Hematopoietic multipotent progenitor cell (in vitro differentiated cells): ENCODE data around the gene RHOF. TPM values are rescaled to one million over a fixed set of nuclear protein-coding genes. Genes with fewer than 3 reads are reported as not detected.
A peak's percentile ranks its signal among the peaks of the same experiment; 100 is the strongest.

ENCODE experiments used
- DNase-seq, 3 donors: peaks; one replicate each; pipeline ENCODE4 v3.0.0-alpha.2; 2011 to 2015; ENCODE audit warnings: low read depth in 2 of 3, low spot score in 2 of 3
- total RNA-seq: library from RNA; depleted of rRNA; stranded (reverse); fragments of >200 nt; gene quantifications from one replicate; pipeline ENCODE4 v1.2.3, GENCODE V29; 2012

RHOF gene, protein sequence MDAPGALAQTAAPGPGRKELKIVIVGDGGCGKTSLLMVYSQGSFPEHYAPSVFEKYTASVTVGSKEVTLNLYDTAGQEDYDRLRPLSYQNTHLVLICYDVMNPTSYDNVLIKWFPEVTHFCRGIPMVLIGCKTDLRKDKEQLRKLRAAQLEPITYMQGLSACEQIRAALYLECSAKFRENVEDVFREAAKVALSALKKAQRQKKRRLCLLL
- 74.3 TPM for total RNA-seq

DNA sequence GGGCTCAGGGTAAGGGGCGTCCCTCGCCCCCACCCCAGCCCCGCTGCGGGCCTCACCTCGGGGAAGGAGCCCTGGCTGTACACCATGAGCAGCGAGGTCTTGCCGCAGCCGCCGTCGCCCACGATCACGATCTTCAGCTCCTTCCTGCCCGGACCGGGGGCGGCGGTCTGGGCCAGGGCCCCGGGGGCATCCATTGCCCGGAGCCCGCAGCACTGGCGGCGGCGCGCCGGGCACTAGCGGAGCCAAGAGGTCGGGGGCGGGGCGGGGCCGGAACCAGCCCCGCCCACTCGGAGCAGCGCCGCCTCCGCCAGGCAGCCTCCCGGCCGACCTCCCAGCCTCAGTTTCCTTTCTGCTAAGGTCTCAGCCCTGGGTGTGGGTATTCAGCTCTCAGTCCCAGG, at the start of gene RHOF:
Gene RHOF (minus strand): TSS at position 249 of the 398 bp plus-strand sequence. CDS start 55 bp downstream, at position 194.
- DNase-seq, result peak in 1 of 3 donors; percentile 31

DNA sequence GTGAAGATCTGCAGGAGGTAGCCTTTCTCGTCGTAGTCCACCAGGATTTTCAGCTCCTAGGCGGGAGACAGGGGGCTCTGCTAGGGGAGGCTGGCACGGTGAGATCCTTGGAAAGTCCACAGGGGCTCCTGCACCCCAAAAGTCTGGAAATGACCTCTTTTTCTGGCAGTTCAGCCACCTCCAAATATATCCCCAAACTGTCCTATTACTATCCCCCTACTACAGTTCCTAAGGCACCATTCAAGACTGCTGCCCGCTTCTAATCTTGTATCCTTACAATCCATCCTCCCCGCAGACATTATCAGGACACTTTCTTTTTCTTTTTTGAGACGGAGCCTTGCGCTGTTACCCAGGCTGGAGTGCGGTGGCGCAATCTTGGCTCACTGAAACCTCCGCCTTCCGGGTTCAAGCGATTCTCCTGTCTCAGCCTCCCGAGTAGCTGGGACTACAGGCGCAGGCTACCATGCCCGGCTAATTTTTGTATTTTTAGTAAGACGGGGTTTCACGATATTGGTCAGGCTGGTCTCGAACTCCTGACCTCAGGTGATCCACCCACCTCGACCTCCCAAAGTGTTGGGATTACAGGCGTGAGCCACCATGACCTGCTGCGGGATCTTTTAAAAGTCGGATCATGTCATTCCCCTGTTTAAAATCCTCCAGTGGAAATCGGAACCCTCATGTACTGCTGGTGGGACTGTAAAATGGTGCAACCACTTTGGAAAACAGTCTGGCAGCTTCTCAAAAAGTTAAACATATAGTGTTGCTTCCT, 46.7 kb upstream of the RHOF start:
- DNase-seq, result no peak

DNA sequence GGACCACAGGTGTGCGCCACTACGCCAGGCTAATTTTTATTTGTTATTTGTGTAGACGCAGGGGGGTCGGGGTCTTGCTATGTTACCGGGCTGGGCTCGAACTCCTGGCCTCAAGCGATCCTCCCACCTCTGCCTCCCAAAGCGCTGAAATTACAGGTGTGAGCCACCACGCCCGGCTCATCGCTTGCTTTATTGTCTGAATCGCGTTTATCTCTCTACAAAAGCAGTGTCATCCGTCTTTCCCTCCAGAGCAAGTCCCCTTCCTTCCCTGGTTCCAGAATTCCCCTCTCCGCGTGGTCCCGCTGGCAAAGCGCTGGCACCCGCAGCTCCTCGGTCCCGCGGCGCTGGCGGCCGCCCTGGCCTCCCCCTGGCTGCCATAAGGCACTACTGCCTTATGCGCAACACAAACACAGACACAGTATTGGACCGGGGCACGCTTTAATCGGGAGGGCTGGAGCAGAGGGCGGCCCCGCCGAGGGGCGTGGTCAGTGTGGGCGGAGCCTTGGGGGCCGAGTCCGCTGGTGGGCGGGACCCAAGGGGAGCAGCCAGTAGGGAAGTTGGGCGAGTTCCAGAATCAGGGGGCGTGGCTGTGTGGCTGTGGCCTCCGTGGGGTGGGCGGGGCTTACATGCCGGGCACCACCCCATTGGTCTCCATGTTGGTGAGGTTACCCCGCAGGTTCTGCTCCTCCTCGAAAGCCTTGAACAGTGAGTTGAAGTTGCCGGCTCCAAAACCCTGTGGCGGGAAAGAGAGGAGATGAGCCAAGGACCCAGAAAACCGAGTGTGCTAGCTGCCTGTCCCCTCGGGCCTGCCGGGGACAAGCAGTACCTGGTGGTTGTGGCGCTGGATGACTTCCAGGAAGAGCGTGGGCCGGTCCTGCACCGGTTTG, 45.9 kb upstream of the RHOF start:
- DNase-seq, result peak; percentile 98 to 99 (median 98)

DNA sequence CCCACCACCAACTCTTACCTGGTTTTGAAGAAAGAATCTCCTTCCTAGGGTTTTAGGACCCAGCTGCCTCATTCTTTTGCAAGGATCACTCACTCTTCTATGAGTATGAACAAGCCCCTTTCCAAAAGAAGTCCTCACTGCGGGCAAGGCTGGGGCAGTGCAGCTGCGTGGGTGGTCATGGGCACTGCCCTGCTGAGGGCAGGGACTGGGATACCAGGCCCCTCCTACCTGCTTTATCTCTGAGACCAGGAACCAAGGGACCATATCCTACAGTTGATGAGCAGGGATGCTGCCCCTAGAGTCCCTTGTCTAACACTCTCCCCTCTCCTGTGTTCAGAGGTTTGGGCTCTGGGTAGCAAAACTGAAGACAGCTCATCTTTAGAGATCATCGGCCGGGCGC, 44.6 kb upstream of the RHOF start:
- no peak for DNase-seq

DNA sequence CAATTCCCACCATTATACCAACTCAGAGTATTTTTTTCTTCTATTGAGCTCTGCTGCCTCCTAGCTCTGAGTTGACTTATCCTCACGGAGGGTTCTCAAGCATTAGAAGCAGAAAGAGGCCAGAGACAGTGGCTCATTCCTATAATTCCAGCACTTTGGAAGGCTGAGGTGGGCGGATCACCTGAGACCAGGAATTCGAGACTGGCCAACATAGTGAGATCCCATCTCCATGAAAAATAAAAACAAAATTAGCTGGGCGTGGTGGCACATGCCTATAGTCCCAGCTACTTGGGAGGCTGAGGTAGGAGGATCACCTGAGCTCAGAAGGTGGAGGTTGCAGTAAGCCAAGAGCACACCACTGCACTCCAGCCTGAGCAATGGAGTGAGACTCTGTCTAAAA, 44.2 kb upstream of the RHOF start:
- DNase-seq, result no peak

DNA sequence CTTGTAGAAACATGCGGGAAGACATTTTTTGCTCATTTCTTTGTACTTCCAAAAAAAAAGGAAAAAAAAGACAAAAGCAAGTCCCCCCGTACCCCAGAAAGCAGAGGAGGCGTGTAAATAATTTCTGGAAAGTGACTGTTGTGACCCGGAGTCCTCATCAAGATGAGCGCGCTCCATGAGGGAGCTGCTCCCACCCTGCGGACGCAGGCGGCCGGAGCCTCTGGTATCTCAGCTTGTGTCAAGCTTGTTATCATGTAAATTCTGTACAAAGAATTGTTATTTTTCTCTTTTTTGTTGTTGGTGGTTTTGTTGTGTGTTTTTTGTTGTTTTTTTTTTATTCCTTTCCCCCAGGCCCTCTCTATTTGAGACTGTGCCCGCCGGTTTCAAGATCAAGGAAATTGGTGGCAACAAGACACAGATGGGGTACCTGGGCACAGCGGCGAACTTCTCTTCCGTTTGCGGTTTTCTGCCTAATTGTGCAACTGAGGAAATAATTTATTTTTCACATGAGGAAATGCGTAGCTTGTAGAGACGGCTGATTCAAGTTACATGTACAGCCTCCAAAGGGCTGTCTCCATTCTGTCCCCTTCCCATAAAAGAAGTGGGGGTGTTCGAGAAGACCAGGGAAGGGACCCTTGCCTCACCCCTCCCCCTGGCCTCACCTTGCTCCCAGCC, 38.2 kb upstream of the RHOF start:
- no peak for DNase-seq

DNA sequence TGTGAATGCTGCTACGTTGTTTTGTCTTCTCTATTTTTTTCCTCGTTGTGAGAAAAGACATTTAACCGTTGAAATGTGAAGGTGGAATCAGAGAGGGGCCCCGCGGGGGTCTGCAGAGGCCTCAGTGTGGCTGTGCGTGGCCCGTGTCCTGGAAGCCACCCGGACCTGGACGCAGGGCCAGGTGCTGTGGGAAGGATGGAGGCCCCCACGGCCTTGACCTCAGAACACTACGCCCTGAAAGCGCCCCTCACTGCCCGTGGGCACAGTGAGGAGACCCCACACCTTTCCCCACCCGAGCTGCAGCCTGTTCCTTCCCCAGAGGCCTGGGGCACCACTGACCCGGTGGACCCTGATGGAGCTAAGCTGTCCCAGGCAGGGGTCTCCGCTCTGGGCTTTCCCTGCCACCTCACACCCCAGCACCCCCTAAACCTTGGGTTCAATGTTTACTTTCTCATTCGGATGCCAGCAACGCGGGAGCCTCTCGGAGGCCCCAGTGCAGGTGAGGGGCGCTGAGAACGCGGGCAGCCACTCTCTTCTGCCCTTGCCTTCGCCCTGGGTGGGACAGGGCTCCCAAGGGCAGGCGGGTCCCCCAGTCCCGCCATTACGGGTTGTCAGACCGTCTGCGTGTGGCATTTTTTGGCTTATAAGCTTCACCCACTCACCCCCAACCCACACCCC, 37.2 kb upstream of the RHOF start:
- DNase-seq, result no peak

DNA sequence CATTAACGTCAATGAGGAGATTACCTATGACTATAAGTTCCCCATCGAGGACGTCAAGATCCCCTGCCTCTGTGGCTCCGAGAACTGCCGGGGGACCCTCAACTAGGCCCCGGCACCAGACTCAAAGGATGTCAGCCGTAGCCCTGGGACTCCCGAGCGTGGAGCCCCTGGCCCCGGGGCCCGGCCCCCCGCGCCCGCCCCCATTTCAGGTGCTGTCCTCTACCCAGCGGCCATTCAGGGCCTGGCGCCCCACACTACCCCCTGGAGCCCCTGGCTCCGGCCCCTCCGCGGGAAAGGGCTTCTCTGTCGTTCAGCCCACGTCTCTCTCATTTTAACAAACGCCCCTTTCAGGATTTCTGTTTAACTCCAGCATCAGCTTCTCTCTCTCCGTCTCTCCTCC, 36.6 kb upstream of the RHOF start:
- no peak for DNase-seq

DNA sequence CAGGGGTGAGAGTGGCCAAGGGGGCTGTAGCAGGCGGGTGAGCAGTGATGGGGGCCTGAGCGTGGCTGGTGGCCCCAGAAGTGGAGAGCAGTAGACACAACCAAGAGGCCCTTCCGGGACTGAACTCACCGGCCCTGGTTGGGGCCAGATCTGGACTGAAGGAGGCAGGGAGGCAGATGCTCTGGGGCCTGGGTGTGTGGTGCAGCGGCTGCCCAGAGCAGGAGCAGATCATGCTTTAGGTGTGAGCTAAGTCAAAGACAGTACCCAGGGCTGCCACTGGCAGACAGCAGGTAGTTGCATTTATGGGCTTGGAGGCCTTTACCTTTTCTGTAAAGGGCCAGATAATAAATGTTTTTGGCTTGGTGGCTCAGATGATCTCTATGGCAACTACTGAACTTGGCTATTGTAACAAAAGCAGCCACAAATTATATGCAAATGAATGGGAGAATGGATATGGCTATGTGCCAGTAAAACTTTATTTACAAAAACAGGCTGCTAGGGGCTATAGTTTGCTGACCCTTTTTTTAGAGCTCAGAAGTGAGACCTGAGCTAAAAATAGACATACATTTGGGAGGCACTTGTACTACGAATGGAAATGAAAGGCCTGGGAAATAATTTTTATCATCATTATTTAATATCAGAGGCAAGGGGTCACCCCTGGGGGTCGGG, 35.9 kb upstream of the RHOF start:
- no peak for DNase-seq

DNA sequence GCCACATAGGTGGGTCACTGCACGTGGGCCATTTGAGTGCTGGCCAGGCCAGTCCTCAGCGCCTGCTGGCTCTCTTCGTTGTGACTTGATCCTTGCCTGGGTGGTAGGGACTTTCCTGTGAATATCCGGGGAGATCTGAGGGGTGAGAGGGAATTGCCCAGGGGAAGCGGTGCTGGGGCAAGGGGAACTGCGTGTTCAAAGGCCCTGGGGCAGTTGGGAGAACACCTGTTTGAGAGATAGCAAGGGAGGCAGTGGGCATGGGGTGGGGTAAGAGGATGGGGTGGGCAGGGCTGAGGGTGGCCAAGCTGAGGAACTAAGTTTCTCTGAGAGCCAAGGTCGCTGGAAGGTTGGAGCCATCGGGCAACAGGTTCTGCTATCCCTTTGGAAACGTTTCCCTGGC, 35.3 kb upstream of the RHOF start:
- no peak for DNase-seq

DNA sequence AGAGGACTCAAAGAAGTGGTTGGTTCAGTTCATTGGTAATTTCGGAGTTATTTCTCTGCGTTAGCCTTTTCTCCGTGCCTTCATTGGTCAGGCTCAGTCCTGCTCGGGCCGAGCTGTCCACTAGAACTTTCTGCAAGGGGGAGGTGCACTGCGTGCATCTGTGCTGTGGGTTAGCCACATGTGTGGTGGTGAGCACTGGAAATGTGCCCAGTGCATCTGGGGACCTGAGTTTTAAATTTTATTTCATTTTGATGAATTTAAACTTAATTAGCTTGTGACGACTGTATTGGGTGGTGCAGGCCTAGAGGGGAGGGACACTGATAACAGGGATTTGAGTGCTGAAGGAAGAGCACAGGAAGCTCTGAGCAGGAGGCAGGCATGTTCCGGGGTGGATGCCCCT, 34.8 kb upstream of the RHOF start:
- no peak for DNase-seq

DNA sequence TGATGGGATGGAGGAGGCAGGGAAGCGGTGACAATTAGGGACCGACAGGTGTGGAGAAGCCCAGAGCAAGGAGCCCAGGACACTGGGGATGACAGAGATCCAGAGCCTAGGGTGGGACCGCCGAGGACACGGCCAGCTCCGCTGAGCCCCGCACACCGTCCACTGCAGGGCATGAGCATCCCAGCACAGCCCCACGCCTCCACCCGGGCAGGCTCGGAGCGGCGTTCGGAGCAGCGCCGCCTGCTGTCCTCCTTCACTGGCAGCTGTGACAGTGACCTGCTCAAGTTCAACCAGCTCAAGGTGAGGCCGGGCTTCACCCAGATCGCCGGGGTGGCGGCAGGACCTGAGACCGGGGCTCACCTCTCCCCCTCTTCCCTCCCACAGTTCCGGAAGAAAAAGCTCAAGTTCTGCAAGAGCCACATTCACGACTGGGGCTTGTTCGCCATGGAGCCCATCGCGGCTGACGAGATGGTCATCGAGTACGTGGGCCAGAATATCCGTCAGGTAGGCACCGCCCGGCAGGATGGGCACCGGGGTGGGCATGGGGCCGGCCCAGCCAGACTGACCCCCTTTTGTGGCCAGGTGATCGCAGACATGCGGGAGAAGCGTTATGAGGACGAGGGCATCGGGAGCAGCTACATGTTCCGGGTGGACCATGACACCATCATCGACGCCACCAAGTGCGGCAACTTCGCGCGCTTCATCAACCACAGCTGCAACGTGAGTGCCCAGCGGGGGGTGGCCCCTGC, 34.0 kb upstream of the RHOF start:
- DNase-seq, result no peak

DNA sequence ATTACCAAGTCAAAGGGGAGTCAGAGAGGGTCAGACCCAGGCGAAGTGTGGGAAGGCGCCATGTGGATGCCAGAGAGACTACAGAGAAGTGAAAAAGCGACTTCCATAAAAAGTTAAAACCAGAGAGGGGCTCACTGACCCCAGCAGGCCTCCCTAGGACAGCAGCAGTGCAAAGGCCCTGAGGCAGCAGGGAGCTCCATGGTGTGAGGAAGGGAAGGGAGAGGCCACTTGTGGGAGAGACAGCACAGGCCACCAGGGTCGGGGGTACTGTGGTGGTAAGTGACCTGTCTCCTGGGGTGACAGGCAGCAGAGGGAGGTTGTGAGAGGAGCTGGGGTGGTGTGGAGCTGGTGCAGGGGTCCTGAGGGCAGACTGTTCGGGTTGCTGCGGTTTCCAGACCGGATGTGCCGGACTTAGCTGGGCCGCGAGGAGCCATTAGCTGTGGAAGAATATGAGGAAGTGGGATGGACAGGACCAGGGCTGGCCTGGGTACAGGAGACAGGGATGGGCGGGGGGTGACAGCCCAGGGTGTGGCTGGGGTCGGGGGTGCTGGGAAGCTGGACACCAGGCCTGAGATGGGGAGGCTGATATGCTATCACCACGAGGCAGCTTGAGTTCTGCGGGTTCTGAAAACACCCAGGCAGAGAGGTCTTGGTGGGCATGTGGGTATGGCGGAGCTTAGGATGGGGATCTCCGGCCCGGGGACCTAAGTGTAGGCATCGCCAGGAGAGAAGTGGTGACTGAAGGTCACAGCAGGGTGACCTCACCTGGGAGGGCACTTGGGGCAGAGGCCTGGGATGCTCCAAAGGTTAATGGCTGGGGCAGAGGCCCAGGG, 33.0 kb upstream of the RHOF start:
- no peak for DNase-seq

DNA sequence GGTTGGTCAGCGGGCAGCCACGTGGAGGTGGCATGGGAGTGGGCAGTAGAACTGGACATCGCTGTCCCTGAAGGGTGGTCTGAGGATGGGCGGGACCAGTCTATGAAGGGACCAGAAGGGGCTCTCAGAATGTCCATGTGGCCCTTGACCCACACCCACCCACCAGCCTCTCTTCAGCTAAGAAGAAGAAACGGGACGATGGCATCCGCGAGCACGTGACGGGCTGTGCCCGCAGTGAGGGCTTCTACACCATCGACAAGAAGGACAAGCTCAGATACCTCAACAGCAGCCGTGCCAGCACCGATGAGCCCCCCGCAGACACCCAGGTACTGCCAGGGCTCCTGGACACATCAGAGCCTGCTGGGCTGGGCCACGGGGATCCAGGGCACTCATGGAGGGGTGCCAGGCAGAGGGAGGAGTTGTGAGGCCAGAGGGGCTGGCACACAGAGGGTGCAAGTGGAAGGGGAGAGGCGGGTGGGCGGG, 31.6 kb upstream of the RHOF start:
- DNase-seq, result no peak

DNA sequence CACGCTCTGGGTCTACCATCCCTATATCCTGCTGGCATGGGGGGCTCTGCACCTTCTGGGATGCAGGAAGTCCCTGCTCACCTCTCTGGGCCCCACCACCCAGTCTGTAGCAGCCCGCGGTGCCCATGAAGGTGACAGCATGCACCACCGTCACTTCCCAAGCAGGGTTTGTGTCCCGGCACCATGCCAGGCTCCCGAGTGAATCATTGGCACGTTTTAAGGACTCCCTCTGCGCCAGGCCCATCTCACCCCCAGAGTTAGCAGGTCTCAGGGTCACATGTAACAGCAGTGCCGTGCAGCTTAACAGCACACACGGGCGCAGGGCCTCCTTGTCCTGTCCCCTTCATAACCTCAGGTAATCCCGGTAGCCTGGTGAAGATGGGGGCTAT, 30.2 kb upstream of the RHOF start:
- DNase-seq, result no peak

DNA sequence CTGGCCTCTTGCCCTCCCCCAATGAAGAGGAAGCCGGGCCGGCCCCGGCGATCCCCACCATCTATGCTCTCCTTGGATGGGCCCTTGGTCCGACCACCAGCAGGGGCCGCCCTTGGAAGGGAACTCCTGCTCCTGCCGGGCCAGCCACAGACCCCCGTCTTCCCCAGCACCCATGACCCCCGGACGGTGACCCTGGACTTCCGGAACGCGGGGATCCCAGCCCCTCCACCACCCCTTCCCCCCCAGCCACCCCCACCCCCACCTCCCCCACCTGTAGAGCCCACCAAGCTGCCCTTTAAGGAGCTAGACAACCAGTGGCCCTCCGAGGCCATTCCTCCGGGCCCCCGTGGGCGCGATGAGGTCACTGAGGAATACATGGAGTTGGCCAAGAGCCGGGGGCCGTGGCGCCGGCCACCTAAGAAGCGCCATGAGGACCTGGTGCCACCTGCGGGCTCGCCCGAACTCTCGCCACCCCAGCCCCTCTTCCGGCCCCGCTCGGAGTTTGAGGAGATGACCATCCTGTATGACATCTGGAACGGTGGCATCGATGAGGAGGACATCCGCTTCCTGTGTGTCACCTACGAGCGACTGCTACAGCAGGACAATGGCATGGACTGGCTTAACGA, 29.7 kb upstream of the RHOF start:
- DNase-seq, result no peak

DNA sequence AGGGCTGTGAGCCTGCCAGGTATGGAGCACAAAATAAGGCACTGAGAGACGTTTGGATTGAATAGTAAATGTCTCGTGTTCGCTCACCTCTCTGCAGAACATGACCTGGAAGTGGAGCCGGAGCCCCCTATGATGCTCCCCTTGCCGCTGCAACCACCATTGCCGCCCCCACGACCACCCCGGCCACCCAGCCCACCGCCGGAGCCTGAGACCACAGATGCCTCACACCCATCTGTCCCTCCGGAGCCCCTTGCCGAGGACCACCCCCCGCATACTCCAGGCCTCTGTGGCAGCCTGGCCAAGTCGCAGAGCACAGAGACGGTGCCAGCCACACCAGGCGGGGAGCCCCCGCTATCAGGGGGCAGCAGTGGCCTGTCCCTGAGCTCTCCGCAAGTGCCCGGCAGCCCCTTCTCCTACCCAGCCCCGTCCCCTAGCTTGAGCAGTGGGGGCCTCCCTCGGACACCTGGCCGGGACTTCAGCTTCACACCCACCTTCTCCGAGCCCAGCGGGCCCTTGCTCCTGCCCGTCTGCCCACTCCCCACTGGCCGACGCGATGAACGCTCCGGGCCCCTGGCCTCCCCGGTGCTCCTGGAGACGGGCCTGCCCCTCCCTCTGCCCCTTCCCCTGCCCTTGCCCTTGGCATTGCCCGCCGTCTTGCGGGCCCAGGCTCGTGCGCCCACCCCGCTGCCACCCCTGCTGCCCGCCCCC, 29.1 kb upstream of the RHOF start:
- no peak for DNase-seq
